GM18873 (cell line): ENCODE measurements around the gene TAF11.
"Not testable (repeated sequence)": the region's sequence is repeated elsewhere in the genome, so short reads cannot be mapped to it uniquely, and the experiment has no call there.

Experiments used
- ATAC-seq: cut with Tn5 transposase; IDR thresholded peaks from one replicate; pipeline ENCODE4 v1.9.1; 2021; ENCODE audit warnings: mild to moderate bottlenecking, moderate library complexity, moderate number of reproducible peaks; ENCODE audit not compliant: unreplicated experiment, low FRiP score

The TAF11 gene

DNA sequence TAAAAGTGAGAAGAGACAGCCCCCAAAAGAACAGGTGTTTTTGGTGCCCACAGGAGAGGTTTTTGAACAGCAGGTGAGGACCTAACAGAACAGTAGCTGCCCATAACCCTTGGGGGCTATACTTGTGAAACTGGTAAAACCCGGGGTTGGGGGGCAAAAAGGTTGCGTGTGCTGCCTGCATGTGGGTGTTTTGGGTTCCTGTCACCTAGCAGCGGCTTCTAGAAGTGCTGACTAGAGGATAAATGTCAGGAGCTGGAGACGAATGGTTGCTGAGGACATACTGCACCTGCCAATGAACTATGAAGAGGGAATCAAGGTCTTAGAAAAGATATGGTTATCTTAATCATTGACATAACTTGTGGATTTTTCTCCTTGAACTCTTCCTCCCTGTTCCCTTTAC lies 16.0 kb downstream of the TAF11 start:
- no peak for ATAC-seq

DNA sequence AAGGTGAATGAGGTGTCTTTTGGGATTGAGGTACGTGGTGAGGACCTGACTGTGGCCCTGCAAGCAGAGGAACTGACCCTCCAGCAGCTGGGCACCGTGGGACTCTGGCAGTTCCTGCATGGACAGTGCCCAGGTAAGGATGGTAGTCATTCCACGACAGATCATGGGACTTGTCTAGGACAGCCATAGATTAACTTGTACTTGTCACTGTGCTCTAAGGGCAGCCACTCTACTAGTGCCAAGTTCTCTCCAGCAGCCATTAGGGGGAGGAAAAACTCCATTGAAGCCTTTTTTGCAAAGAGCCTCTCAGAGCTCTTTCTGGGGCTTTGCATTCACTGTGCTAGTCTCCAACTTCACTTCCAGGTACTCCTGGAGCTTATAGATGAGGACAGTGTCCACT lies 20.4 kb downstream of the TAF11 start:
- ATAC-seq = no peak

GRCh38 chr6:34866509-34866908 lies 21.3 kb downstream of the TAF11 start:
- ATAC-seq = no peak

GRCh38 chr6:34865107-34865506 lies 22.7 kb downstream of the TAF11 start:
- no peak for ATAC-seq

GRCh38 chr6:34864007-34864406 lies 23.8 kb downstream of the TAF11 start:
- ATAC-seq = no peak

DNA sequence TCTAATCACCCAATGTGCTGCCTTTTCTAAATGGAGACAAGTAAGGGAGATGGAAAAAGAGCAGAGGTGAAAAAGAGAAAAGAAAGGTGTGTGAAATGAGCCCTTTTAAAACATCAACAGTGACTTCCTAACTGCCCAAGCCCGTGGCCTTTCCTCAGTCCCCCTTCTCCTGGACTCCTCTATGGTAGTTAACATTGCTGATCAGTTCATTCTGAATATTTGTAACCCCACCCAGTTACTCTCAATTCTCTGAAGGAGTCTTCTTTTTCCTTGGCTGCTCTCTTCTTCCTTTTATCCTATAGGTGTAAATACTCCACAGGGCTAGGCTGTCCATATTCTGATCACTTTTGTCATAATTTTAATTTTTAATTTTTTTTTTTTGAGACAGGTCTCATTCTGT lies 27.1 kb downstream of the TAF11 start:
- ATAC-seq = no peak

GRCh38 chr6:34859951-34860350 lies 27.9 kb downstream of the TAF11 start:
- ATAC-seq = no peak

GRCh38 chr6:34858681-34859080 lies 29.2 kb downstream of the TAF11 start:
- ATAC-seq = no peak

GRCh38 chr6:34855463-34855862 lies 32.4 kb downstream of the TAF11 start:
- ATAC-seq = no peak

DNA sequence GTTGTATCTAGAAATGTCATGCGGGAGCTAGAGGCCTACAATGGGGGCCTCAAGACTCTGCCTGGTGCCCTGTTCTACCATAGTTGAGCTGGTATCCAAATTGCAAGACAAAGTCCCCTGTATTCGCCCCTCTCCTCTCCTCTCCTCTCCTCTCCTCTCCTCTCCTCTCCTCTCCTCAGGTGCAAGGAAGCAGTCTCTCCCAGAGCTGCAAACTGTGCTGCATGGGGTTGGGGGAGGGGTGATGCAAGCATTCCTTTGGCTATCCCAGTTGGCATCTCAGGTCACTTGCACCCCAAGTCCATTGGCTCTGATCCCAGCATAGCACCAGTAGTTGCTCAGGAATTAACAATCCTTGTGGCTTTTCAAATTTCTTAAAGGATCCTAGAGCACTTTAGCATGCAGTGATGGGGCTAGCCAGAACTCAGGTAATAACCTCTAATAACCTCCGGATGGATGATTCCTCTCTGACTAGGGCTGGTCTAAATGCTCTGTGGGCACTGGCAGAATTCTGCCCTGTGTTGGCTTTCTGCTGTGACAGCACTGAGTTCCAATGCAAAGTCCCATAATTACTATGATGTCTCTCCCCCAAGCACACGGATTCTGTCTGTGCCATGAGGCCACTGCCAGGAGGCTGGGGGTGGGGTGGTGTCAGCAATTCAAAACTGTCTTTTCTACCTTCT lies 35.3 kb downstream of the TAF11 start:
- no peak for ATAC-seq

GRCh38 chr6:34851361-34851760 lies 36.5 kb downstream of the TAF11 start:
- no peak for ATAC-seq

GRCh38 chr6:34849066-34849465 lies 38.8 kb downstream of the TAF11 start:
- not testable (repeated sequence) for ATAC-seq

DNA sequence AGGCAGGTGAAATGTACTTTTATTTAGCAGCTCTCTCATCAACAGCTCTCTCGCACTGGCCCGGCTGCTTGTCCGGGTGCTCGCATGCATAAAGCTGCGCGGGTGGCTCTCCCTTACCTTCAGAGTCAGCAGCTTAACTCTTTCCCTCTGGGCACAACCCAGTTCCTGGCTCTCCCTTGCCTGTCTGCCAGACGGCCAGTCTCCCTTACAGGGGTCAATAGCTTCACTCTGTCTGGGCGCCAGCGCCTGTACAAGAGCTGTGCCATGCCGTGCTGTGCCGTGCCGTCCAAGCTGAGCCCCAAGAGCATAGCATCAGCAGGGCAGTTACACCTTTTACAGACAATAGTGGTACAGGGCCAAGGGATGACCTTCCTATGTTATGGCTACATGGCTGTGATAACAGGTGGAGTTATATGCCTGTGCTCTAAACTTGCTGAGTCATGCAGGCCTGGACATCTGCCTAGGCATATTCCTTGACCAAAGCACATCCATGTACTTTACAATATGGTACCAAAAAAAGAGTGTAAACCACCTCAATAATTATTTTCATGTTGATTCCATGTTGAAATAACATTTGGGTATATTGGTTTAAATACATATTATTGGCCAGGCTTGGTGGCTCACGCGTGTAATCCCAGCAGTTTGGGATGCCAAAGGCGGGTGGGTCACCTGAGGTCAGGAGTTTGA lies 48.0 kb downstream of the TAF11 start:
- no peak for ATAC-seq

DNA sequence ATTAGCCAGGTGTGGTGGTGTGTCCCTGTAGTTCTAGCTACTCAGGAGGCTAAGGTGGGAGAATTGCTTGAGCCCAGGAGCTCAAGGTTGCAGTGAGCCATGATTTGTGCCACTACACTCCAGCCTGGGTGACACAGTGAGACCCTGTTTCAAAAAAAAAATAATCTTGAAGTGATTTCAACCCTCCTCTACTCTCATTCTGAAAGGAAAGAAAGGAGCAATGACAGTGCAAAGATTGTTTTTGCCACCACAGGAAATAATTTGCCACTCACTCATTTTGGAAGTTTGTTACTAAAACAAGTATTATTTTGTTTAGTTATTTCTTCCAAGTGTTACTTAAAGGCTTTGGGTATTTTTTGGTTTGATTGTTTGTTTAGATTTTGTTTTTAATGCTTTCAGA lies 50.3 kb downstream of the TAF11 start:
- no peak for ATAC-seq

DNA sequence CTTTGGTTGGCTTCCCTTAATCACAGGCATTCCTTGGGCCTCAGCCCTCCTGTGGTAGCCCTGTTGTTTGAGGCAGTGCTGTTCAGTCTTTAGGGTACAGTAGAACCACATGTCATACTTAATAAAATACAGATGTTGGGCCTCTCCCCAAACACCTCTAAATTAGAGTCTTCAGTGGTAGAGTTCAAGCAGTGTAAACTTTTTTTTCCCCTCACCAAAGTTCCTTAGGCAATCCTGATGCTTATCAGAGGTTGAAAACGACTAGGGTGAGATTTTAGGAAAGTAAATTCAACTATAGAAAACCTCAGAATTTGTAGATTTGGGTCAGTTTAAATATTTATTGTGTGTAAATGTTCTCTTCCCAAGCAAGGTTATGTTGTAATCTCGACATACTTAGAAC lies 51.4 kb downstream of the TAF11 start:
- ATAC-seq = no peak

GRCh38 chr6:34836008-34836407 lies 51.8 kb downstream of the TAF11 start:
- no peak for ATAC-seq

GRCh38 chr6:34834789-34835518 lies 52.9 kb downstream of the TAF11 start:
- no peak for ATAC-seq

DNA sequence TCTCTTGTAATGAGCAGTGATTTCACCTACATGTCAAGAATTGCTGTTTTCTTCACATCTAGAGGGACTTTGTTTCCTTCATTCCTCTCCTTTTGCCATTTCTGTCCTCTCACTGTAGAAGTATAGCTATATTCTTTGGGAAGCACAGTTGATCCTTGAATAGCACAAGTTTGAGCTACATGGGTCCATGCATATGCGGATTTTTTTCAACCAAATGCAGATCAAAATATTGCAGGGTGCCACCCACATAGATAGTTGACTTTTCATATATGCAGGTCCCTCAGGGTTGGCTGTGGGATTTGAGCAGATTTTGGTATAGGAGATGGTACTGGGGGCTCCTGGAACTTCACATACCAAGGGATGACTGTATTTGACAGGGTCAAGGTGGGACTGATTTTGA lies 54.9 kb downstream of the TAF11 start:
- ATAC-seq = no peak

DNA sequence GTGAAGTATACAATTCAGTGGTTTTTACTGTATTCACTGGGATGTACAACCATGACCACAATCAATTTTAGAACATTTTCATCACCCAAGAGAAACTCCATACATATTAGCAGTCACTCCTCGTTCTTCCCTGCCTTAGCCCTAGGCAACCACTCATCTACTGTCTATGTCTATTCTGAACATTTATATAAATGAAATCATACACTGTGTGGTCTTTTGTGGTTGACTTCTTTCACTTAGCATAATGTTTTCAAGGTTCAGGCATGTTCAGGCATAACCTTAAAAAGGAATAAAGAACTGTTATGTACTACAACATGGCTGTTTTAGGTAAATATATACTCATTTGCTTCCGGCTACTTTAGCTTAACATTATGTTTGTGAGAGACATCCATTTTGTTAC lies 58.7 kb downstream of the TAF11 start:
- no peak for ATAC-seq
